HepG2 (cell line): ENCODE data around the gene CXXC5. TPM values are rescaled to one million over a fixed set of nuclear protein-coding genes. Genes with fewer than 3 reads are reported as not detected.
A peak's percentile ranks its signal among the peaks of the same experiment; 100 is the strongest.

Experiments
- GLI4 ChIP-seq: sonication (generic); formaldehyde crosslinking; IDR thresholded peaks from 2 replicates; pipeline ENCODE4 v1.5.1; 2020; ENCODE audit warnings: missing genetic modification reagents, mild to moderate bottlenecking, moderate library complexity, borderline replicate concordance
- GPBP1L1 ChIP-seq: sonication (generic); formaldehyde crosslinking; IDR thresholded peaks from 2 replicates; pipeline ENCODE4 v1.5.0; 2020; ENCODE audit warnings: mild to moderate bottlenecking, missing genetic modification reagents
- PBX2 ChIP-seq: IDR thresholded peaks from 2 replicates; pipeline ENCODE4 v1.6.1; 2016; ENCODE audit warnings: control low read depth
- PLSCR1 ChIP-seq: sonication (generic); formaldehyde crosslinking; IDR thresholded peaks from 2 replicates; pipeline ENCODE4 v1.5.0; 2020; ENCODE audit warnings: missing genetic modification reagents, mild to moderate bottlenecking, borderline replicate concordance
- SMAD1 ChIP-seq: sonication (generic); formaldehyde crosslinking; IDR thresholded peaks from 2 replicates; pipeline ENCODE4 v1.4.0; 2020; ENCODE audit warnings: missing genetic modification reagents, low read depth, mild to moderate bottlenecking, borderline replicate concordance
- ZBTB26 ChIP-seq: IDR thresholded peaks from 2 replicates; pipeline ENCODE4 v1.6.1; 2016; ENCODE audit warnings: missing compliant biosample characterization, missing genetic modification reagents, borderline replicate concordance
- ZBTB40 ChIP-seq, 2 experiments: fragments of 450-650 bp in 1 of 2; sonication (generic) in 1 of 2; formaldehyde crosslinking in 1 of 2; IDR thresholded peaks; 2 replicates each; pipeline versions ENCODE4 v1.6.1 to v1.8.0; 2016 to 2022; ENCODE audit warnings: antibody characterized with exemption in 1 of 2, mild to moderate bottlenecking in 1 of 2, missing genetic modification reagents in 1 of 2
- ZNF335 ChIP-seq: sonication (generic); formaldehyde crosslinking; IDR thresholded peaks from 2 replicates; pipeline ENCODE4 v1.4.0; 2020; ENCODE audit warnings: missing genetic modification reagents
- ZNF503 ChIP-seq: sonication (generic); formaldehyde crosslinking; IDR thresholded peaks from 2 replicates; pipeline ENCODE4 v1.4.0; 2020; ENCODE audit warnings: missing genetic modification reagents
- ZNF790 ChIP-seq: sonication (generic); formaldehyde crosslinking; IDR thresholded peaks from 2 replicates; pipeline ENCODE4 v1.8.0; 2022; ENCODE audit warnings: missing genetic modification reagents, mild to moderate bottlenecking, borderline replicate concordance
- ZNF850 ChIP-seq: sonication (generic); formaldehyde crosslinking; conservative IDR thresholded peaks from 2 replicates; pipeline ENCODE4 v1.9.0; 2021; ENCODE audit warnings: mild to moderate bottlenecking, missing genetic modification reagents
- polyA plus RNA-seq, 8 experiments: library from polyadenylated mRNA; depleted of rRNA in 3 of 8; stranded (reverse) in 7 of 8; unstranded in 1 of 8; fragments of >200 nt; fragmentation: Illumina TruSeq in 4 of 8; extraction: Trizol in 4 of 8; gene quantifications; 2 replicates each; pipeline versions ENCODE4 v1.2.1 to v1.2.3, GENCODE V29; 2011 to 2016; ENCODE audit warnings: low read depth in 4 of 8, missing spikeins in 1 of 8, mixed read lengths in 1 of 8; ENCODE audit not compliant: insufficient read depth in 1 of 8
- total RNA-seq, 5 experiments: library from RNA; depleted of rRNA; stranded (reverse); fragments of >200 nt; fragmentation: Illumina TruSeq; extraction: Trizol; gene quantifications; 2 replicates each; pipeline ENCODE4 v1.2.3, GENCODE V29; 2016; ENCODE audit warnings: low read depth in 1 of 5

CXXC5 gene
- total and polyA plus RNA-seq, 2 of the 13 experiments (the other 11 are each of a cell fraction or from before 2014, with no cell fraction given), result 32.3 to 33.0 TPM

- TF ChIP-seq GLI4, result no peak
- TF ChIP-seq ZNF503 (CRISPR knock-in tag), result peak; percentile 74; the same call in 1 of the 2 replicates
- TF ChIP-seq PLSCR1 (CRISPR knock-in tag), result no peak
- no peak for TF ChIP-seq ZNF850 (CRISPR knock-in tag)
- TF ChIP-seq GPBP1L1 (CRISPR knock-in tag), result no peak
- no peak for TF ChIP-seq ZBTB40 (IDR thresholded peaks at IDR 0.05)
- peak; percentile 50; the same call in 1 of the 2 replicates for TF ChIP-seq ZBTB40 (CRISPR knock-in tag; IDR thresholded peaks at IDR 0.05)
- TF ChIP-seq ZNF790 (CRISPR knock-in tag), result no peak
- 0 out of 2 replicates have a peak, but pooled peaks have one; percentile 46 for TF ChIP-seq SMAD1 (CRISPR knock-in tag)
- no peak for TF ChIP-seq PBX2 (CRISPR knock-in tag)
- no peak; the same call in 1 of the 2 replicates for TF ChIP-seq ZBTB26 (CRISPR knock-in tag)
- TF ChIP-seq ZNF335, result no peak
Measured at GRCh38 chr5:139637438-139638089, 10.6 kb upstream of the CXXC5 start (continued).
